Progenitor cell of endocrine pancreas (in vitro differentiated cells): ENCODE results near the gene OR52M1. TPM values are rescaled to one million over a fixed set of nuclear protein-coding genes. Genes with fewer than 3 reads are reported as not detected.

Source experiments
- DNase-seq: peaks from one replicate; pipeline ENCODE4 v3.0.0; 2021; ENCODE audit warnings: low spot score; ENCODE audit not compliant: unreplicated experiment
- H3K27ac Mint-ChIP-seq: 2 replicates; pipeline ENCODE4 v1.8.0; 2021; ENCODE audit warnings: mild to moderate bottlenecking, moderate library complexity, mixed read lengths
- H3K27me3 Mint-ChIP-seq: 2 replicates; pipeline ENCODE4 v1.8.0; 2021; ENCODE audit warnings: mixed read lengths
- H3K36me3 Mint-ChIP-seq: 2 replicates; pipeline ENCODE4 v1.8.0; 2022; ENCODE audit warnings: mixed read lengths; ENCODE audit not compliant: insufficient read depth
- H3K4me1 Mint-ChIP-seq: 2 replicates; pipeline ENCODE4 v1.8.0; 2021; ENCODE audit warnings: low read depth, mixed read lengths
- H3K4me3 Mint-ChIP-seq: 2 replicates; pipeline ENCODE4 v1.8.0; 2021; ENCODE audit warnings: low read depth, mild to moderate bottlenecking, moderate library complexity, mixed read lengths
- H3K9me3 Mint-ChIP-seq: 2 replicates; pipeline ENCODE4 v1.8.0; 2021; ENCODE audit warnings: low read depth, mixed read lengths
- total RNA-seq: library from RNA; stranded (reverse); gene quantifications from 2 replicates; pipeline ENCODE4 v1.2.1, GENCODE V29; 2021
- TF ChIP-seq, protein P1 (sequence below): fragments of 200-600 bp; sonication (generic); IDR thresholded peaks from one replicate; pipeline ENCODE4 v1.5.0; 2021; ENCODE audit warnings: antibody characterized with exemption, mild to moderate bottlenecking; ENCODE audit not compliant: unreplicated experiment

Gene OR52M1
- total RNA-seq, 1 donor from 2014 or later = not detected

DNA sequence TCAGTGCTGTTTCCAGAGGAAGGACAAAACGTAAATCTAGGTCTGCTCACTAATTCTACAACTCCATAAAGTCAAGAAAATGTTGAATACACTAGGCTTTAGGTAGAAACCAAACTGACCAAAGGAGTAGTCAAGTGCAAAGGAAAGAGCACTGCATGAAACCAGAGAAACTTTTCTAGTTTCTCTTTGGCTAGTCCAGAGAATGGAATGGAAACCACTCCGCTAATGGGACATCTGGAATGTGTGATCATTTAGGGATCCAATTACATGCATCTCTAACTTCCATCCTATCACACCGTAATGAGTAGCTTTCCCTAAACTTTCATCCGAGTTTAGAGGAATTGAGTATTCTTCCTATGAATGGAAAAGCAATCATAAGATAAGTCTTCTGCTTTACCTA, 2.4 kb downstream of the OR52M1 start:
- TF ChIP-seq, protein P1, sequence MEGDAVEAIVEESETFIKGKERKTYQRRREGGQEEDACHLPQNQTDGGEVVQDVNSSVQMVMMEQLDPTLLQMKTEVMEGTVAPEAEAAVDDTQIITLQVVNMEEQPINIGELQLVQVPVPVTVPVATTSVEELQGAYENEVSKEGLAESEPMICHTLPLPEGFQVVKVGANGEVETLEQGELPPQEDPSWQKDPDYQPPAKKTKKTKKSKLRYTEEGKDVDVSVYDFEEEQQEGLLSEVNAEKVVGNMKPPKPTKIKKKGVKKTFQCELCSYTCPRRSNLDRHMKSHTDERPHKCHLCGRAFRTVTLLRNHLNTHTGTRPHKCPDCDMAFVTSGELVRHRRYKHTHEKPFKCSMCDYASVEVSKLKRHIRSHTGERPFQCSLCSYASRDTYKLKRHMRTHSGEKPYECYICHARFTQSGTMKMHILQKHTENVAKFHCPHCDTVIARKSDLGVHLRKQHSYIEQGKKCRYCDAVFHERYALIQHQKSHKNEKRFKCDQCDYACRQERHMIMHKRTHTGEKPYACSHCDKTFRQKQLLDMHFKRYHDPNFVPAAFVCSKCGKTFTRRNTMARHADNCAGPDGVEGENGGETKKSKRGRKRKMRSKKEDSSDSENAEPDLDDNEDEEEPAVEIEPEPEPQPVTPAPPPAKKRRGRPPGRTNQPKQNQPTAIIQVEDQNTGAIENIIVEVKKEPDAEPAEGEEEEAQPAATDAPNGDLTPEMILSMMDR = no peak
- H3K4me1 Mint-ChIP-seq = no peaks in the 10 kb centered on the region
- H3K27me3 Mint-ChIP-seq = peaks cover 5% of the 10 kb centered on the region
- H3K27ac Mint-ChIP-seq = no peak overlapping the region
- no peak for DNase-seq
- no peak overlapping the region for H3K4me3 Mint-ChIP-seq
- no peaks in the 10 kb centered on the region for H3K36me3 Mint-ChIP-seq
- H3K9me3 Mint-ChIP-seq = peaks cover 4% of the 10 kb centered on the region

GRCh38 chr11:4551346-4551979, 6.5 kb downstream of the OR52M1 start:
- H3K4me1 Mint-ChIP-seq = no peaks in the 10 kb centered on the region
- no peaks in the 10 kb centered on the region for H3K27me3 Mint-ChIP-seq
- TF ChIP-seq, protein P1 = peak; percentile 40
- DNase-seq = no peak
- no peak overlapping the region for H3K27ac Mint-ChIP-seq
- H3K36me3 Mint-ChIP-seq = no peaks in the 10 kb centered on the region
- peaks cover 8% of the 10 kb centered on the region for H3K9me3 Mint-ChIP-seq
- H3K4me3 Mint-ChIP-seq = no peak overlapping the region

GRCh38 chr11:4559527-4560440, 14.8 kb downstream of the OR52M1 start:
- Mint-ChIP-seq H3K4me3 (no peak overlapping the region), H3K27me3 (no peaks in the 10 kb centered on the region), H3K9me3 (peaks cover 16% of the 10 kb centered on the region), H3K36me3 (peaks cover 3% of the 10 kb centered on the region), H3K4me1 (peaks cover 22% of the 10 kb centered on the region), H3K27ac (peak overlapping the region; percentile 63)
- TF ChIP-seq, protein P1 = no peak
- DNase-seq = no peak

GRCh38 chr11:4560467-4560866, 15.5 kb downstream of the OR52M1 start:
- Mint-ChIP-seq H3K4me3 (no peak overlapping the region), H3K9me3 (peaks cover 16% of the 10 kb centered on the region), H3K36me3 (peaks cover 3% of the 10 kb centered on the region), H3K27ac (peak overlapping the region; percentile 11), H3K27me3 (no peaks in the 10 kb centered on the region), H3K4me1 (peaks cover 22% of the 10 kb centered on the region)
- TF ChIP-seq, protein P1 = no peak
- no peak for DNase-seq

- H3K27me3 Mint-ChIP-seq = no peaks in the 10 kb centered on the region
- no peak overlapping the region for H3K4me3 Mint-ChIP-seq
- H3K27ac Mint-ChIP-seq = no peak overlapping the region
- peaks cover 3% of the 10 kb centered on the region for H3K36me3 Mint-ChIP-seq
- TF ChIP-seq, protein P1 = no peak
- no peak for DNase-seq
- H3K9me3 Mint-ChIP-seq = peaks cover 23% of the 10 kb centered on the region
- peaks cover 10% of the 10 kb centered on the region for H3K4me1 Mint-ChIP-seq
These were observed 20.4 kb downstream of the OR52M1 start for GRCh38 chr11:4565371-4565770.
